ENCODE results near the gene CSNK2A1. TPM values are rescaled to one million over a fixed set of nuclear protein-coding genes. Genes with fewer than 3 reads are reported as not detected.

The CSNK2A1 gene
- total RNA-seq, 1 donor from 2014 or later, result 129 TPM

DNA sequence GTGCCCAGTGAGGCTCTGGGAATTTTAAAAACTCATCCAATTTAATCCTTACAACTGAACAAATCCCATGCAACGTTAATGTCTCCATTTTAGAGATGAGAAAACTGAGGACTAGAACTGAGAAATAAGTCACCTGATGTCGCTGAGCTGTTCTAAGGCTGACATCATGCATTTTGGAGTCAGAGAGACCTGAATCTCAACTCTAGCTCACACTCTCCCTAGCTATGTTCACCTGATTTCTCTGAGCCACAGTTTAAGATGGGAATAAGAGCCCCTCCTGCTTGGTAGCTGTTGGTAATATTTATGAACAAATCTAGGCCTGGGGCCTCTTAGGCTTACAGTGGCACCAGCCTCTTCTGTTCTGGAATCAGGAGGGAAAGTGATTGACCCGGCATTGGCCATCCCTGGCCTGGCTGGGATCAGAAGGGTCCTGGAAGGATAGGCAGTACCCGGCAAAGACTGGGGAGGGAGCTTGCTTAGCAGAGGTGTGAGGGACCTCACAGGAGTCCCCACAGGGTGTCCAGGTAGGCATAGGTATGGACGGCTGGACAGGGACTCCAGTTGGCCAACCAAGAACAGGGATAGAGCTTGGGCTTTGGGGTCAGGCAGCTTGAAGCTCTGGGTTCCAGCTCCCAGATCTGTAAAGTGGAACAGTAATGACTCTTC, 18.8 kb upstream of the CSNK2A1 start:
- no peak overlapping the region for H3K27ac Mint-ChIP-seq (ENCODE audit: unreplicated experiment)
- DNase-seq (ENCODE audit: extremely low spot score, unreplicated experiment), result no peak
- H3K4me1 Mint-ChIP-seq (ENCODE audit: unreplicated experiment), result no peaks in the 10 kb centered on the region
- no peaks in the 10 kb centered on the region for H3K9me3 Mint-ChIP-seq (ENCODE audit: unreplicated experiment)
- TF ChIP-seq, protein P1, sequence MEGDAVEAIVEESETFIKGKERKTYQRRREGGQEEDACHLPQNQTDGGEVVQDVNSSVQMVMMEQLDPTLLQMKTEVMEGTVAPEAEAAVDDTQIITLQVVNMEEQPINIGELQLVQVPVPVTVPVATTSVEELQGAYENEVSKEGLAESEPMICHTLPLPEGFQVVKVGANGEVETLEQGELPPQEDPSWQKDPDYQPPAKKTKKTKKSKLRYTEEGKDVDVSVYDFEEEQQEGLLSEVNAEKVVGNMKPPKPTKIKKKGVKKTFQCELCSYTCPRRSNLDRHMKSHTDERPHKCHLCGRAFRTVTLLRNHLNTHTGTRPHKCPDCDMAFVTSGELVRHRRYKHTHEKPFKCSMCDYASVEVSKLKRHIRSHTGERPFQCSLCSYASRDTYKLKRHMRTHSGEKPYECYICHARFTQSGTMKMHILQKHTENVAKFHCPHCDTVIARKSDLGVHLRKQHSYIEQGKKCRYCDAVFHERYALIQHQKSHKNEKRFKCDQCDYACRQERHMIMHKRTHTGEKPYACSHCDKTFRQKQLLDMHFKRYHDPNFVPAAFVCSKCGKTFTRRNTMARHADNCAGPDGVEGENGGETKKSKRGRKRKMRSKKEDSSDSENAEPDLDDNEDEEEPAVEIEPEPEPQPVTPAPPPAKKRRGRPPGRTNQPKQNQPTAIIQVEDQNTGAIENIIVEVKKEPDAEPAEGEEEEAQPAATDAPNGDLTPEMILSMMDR (IDR thresholded peaks at IDR 0.05), result no peak
- no peaks in the 10 kb centered on the region for H3K36me3 Mint-ChIP-seq (ENCODE audit: unreplicated experiment)
- peaks cover 37% of the 10 kb centered on the region for H3K27me3 Mint-ChIP-seq (ENCODE audit: unreplicated experiment)
- no peak overlapping the region for H3K4me3 Mint-ChIP-seq (ENCODE audit: unreplicated experiment)

- no peak overlapping the region for H3K4me3 Mint-ChIP-seq (ENCODE audit: unreplicated experiment)
- TF ChIP-seq, protein P1 (IDR thresholded peaks at IDR 0.05), result peak; percentile 88
- no peaks in the 10 kb centered on the region for H3K9me3 Mint-ChIP-seq (ENCODE audit: unreplicated experiment)
- no peaks in the 10 kb centered on the region for H3K36me3 Mint-ChIP-seq (ENCODE audit: unreplicated experiment)
- peaks cover 34% of the 10 kb centered on the region for H3K27me3 Mint-ChIP-seq (ENCODE audit: unreplicated experiment)
- H3K27ac Mint-ChIP-seq (ENCODE audit: unreplicated experiment), result no peak overlapping the region
- no peaks in the 10 kb centered on the region for H3K4me1 Mint-ChIP-seq (ENCODE audit: unreplicated experiment)
- no peak for DNase-seq (ENCODE audit: extremely low spot score, unreplicated experiment)
Measured at GRCh38 chr20:561437-562231, 18.0 kb upstream of the CSNK2A1 start.

DNA sequence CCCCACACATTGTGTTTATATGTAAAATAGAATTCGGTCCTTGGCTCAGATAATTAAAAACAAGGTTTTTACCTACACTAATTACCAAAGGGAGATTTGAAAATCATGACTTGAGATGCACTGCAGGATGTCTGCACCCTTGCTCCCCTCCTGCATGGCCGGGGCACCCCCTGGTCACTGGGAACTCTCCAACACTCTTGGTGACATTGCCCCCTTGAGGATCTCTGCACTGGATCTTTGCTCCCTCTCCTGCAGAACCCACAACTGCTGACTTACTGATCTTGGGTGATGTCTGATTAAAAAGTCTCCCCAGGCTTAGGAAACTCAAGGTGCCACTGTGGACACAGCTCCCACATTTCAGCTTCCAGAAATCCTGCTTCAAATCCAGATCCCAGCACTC, 17.1 kb upstream of the CSNK2A1 start:
- H3K27me3 Mint-ChIP-seq (ENCODE audit: unreplicated experiment), result peaks cover 37% of the 10 kb centered on the region
- H3K9me3 Mint-ChIP-seq (ENCODE audit: unreplicated experiment), result no peaks in the 10 kb centered on the region
- TF ChIP-seq, protein P1 (IDR thresholded peaks at IDR 0.05), result no peak
- DNase-seq (ENCODE audit: extremely low spot score, unreplicated experiment), result no peak
- no peaks in the 10 kb centered on the region for H3K36me3 Mint-ChIP-seq (ENCODE audit: unreplicated experiment)
- H3K4me3 Mint-ChIP-seq (ENCODE audit: unreplicated experiment), result no peak overlapping the region
- H3K27ac Mint-ChIP-seq (ENCODE audit: unreplicated experiment), result no peak overlapping the region
- no peaks in the 10 kb centered on the region for H3K4me1 Mint-ChIP-seq (ENCODE audit: unreplicated experiment)

GRCh38 chr20:558117-558516, 14.5 kb upstream of the CSNK2A1 start:
- TF ChIP-seq, protein P1 (IDR thresholded peaks at IDR 0.05), result no peak
- H3K27me3 Mint-ChIP-seq (ENCODE audit: unreplicated experiment), result peaks cover 55% of the 10 kb centered on the region
- no peaks in the 10 kb centered on the region for H3K4me1 Mint-ChIP-seq (ENCODE audit: unreplicated experiment)
- H3K27ac Mint-ChIP-seq (ENCODE audit: unreplicated experiment), result no peak overlapping the region
- no peak for DNase-seq (ENCODE audit: extremely low spot score, unreplicated experiment)
- no peaks in the 10 kb centered on the region for H3K36me3 Mint-ChIP-seq (ENCODE audit: unreplicated experiment)
- no peaks in the 10 kb centered on the region for H3K9me3 Mint-ChIP-seq (ENCODE audit: unreplicated experiment)
- H3K4me3 Mint-ChIP-seq (ENCODE audit: unreplicated experiment), result no peak overlapping the region

GRCh38 chr20:556984-557383, 13.4 kb upstream of the CSNK2A1 start:
- DNase-seq (ENCODE audit: extremely low spot score, unreplicated experiment), result no peak
- Mint-ChIP-seq H3K9me3 (ENCODE audit: unreplicated experiment) (no peaks in the 10 kb centered on the region), H3K4me3 (ENCODE audit: unreplicated experiment) (no peak overlapping the region), H3K36me3 (ENCODE audit: unreplicated experiment) (no peaks in the 10 kb centered on the region), H3K4me1 (ENCODE audit: unreplicated experiment) (no peaks in the 10 kb centered on the region), H3K27ac (ENCODE audit: unreplicated experiment) (no peak overlapping the region), H3K27me3 (ENCODE audit: unreplicated experiment) (peaks cover 54% of the 10 kb centered on the region)
- TF ChIP-seq, protein P1 (IDR thresholded peaks at IDR 0.05), result no peak
